A549 (cell line): Measurements from ENCODE around the gene KIAA0040. TPM values are rescaled to one million over a fixed set of nuclear protein-coding genes. Genes with fewer than 3 reads are reported as not detected.

Experiments
- ATAC-seq, 2 experiments: fragments of 200-7000 bp in 1 of 2; fragments of >200 bp in 1 of 2; cut with Nextera tagmentation in 1 of 2; cut with Tn5 transposase in 1 of 2; 3 replicates each; pipeline versions ENCODE4 v1.8.0 to v1.9.1; 2018 to 2020; ENCODE audit warnings: mild to moderate bottlenecking in 1 of 2, moderate library complexity in 1 of 2
- CTCF ChIA-PET: fragments of 300-600 bp; sonication (Branson Sonifier 250); formaldehyde crosslinking; extraction: SDS; loops from one replicate; lab custom pipeline; 2021; ENCODE audit warnings: antibody characterized with exemption, inconsistent platforms; lab: Yijun Ruan, JAX
- POLR2A ChIA-PET: fragments of 350-600 bp; formaldehyde crosslinking; extraction: SDS; loops from one replicate; lab custom pipeline; 2021; ENCODE audit warnings: antibody characterized with exemption, inconsistent platforms; lab: Yijun Ruan, JAX
- DNase-seq, 2 experiments: peaks; one replicate each; pipeline versions ENCODE4 v3.0.0 to v3.0.0-alpha.2; 2011 to 2016; ENCODE audit warnings: low read depth in 1 of 2, low spot score in 1 of 2
- FAIRE-seq: peaks from 2 replicates; lab custom pipeline; 2011; peaks lifted over from hg19 to GRCh38; lab: Jason Lieb, UNC
- H3K27ac ChIP-seq, 2 experiments: fragments of >200 bp; sonication (Bioruptor Twin); formaldehyde crosslinking; 3 replicates each; pipeline ENCODE4 v1.5.1; 2016 to 2017
- H3K4me1 ChIP-seq: fragments of >200 bp; sonication (Bioruptor Twin); formaldehyde crosslinking; 3 replicates; pipeline ENCODE4 v1.6.1; 2016
- H3K4me2 ChIP-seq: fragments of >200 bp; sonication (Bioruptor Twin); formaldehyde crosslinking; 3 replicates; pipeline ENCODE4 v1.6.1; 2016
- H3K4me3 ChIP-seq: fragments of >200 bp; sonication (Bioruptor Twin); formaldehyde crosslinking; 3 replicates; pipeline ENCODE4 v1.5.1; 2016
- H3K9me3 ChIP-seq: fragments of >200 bp; sonication (Bioruptor Twin); formaldehyde crosslinking; 3 replicates; pipeline ENCODE4 v1.6.1; 2016
- BHLHE40 ChIP-seq: IDR thresholded peaks from 2 replicates; pipeline ENCODE4 v1.6.1; 2012; ENCODE audit warnings: low read depth, low read length, inconsistent platforms
- CBX8 ChIP-seq: fragments of 200-600 bp; sonication (generic); IDR thresholded peaks from 2 replicates; pipeline ENCODE4 v1.6.1; 2016
- CHD4 ChIP-seq: fragments of 200-600 bp; sonication (generic); IDR thresholded peaks from 2 replicates; pipeline ENCODE4 v1.6.1; 2016; ENCODE audit warnings: antibody characterized with exemption, mild to moderate bottlenecking, borderline replicate concordance
- CTCF ChIP-seq: fragments of >200 bp; sonication (Bioruptor Twin); formaldehyde crosslinking; IDR thresholded peaks from 3 replicates; pipeline ENCODE4 v1.5.1; 2016
- ESRRA ChIP-seq: fragments of 150-350 bp; IDR thresholded peaks from 2 replicates; pipeline ENCODE4 v1.6.1; 2014; ENCODE audit warnings: mild to moderate bottlenecking, low read length, borderline replicate concordance
- FOSL2 ChIP-seq, 2 experiments: fragments of 450-650 bp in 1 of 2; fragments of >200 bp in 1 of 2; sonication (Bioruptor Twin) in 1 of 2; formaldehyde crosslinking; IDR thresholded peaks; 2 replicates each; pipeline versions ENCODE4 v1.5.0 to v1.6.1; 2016 to 2020; ENCODE audit warnings: mild to moderate bottlenecking in 1 of 2, moderate library complexity in 1 of 2
- HOXA7 ChIP-seq: fragments of 250-450 bp; sonication (Bioruptor Pico); IDR thresholded peaks from 2 replicates; pipeline ENCODE4 v1.5.0; 2020; ENCODE audit warnings: mild to moderate bottlenecking, moderate library complexity
- HOXB13 ChIP-seq: fragments of 250-450 bp; sonication (Bioruptor Pico); IDR thresholded peaks from 2 replicates; pipeline ENCODE4 v1.5.0; 2020; ENCODE audit warnings: low read depth, mild to moderate bottlenecking, moderate library complexity
- JUNB ChIP-seq: fragments of >200 bp; sonication (Bioruptor Twin); formaldehyde crosslinking; IDR thresholded peaks from 2 replicates; pipeline ENCODE4 v1.6.1; 2016
- MAFK ChIP-seq: fragments of 450-650 bp; IDR thresholded peaks from 2 replicates; pipeline ENCODE4 v1.6.1; 2014; ENCODE audit not compliant: partially characterized antibody
- MAZ ChIP-seq: fragments of 150-350 bp; IDR thresholded peaks from 2 replicates; pipeline ENCODE4 v1.6.1; 2014; ENCODE audit warnings: antibody characterized with exemption, low read depth, low read length, borderline replicate concordance
- PHF8 ChIP-seq: fragments of 200-600 bp; sonication (generic); IDR thresholded peaks from 2 replicates; pipeline ENCODE4 v1.6.1; 2016; ENCODE audit warnings: low read depth, mild to moderate bottlenecking, antibody characterized with exemption, moderate library complexity, borderline replicate concordance
- POLR2A ChIP-seq: IDR thresholded peaks from 2 replicates; pipeline ENCODE4 v1.6.1; 2012; ENCODE audit warnings: mild to moderate bottlenecking, low read length
- RCOR1 ChIP-seq: fragments of 150-350 bp; IDR thresholded peaks from 2 replicates; pipeline ENCODE4 v1.6.1; 2014; ENCODE audit warnings: antibody characterized with exemption, low read length, low read depth
- REST ChIP-seq: fragments of 200-600 bp; sonication (generic); IDR thresholded peaks from 2 replicates; pipeline ENCODE4 v1.6.1; 2016; ENCODE audit warnings: antibody characterized with exemption, mild to moderate bottlenecking, moderate library complexity
- RNF2 ChIP-seq: fragments of 200-600 bp; sonication (generic); IDR thresholded peaks from 2 replicates; pipeline ENCODE4 v1.6.1; 2016; ENCODE audit warnings: low read depth, mild to moderate bottlenecking, antibody characterized with exemption, moderate library complexity, borderline replicate concordance
- SREBF2 ChIP-seq: fragments of 450-650 bp; IDR thresholded peaks from 2 replicates; pipeline ENCODE4 v1.6.1; 2014; ENCODE audit warnings: mild to moderate bottlenecking, moderate library complexity
- TP53 ChIP-seq: fragments of 250-450 bp; sonication (Bioruptor Pico); IDR thresholded peaks from 2 replicates; pipeline ENCODE4 v1.5.0; 2021; ENCODE audit warnings: mild to moderate bottlenecking, moderate library complexity
- ZFP36 ChIP-seq: fragments of 450-650 bp; IDR thresholded peaks from 2 replicates; pipeline ENCODE4 v1.6.1; 2014; ENCODE audit warnings: borderline replicate concordance; ENCODE audit not compliant: partially characterized antibody
- ZNF302 ChIP-seq: fragments of 250-450 bp; sonication (Bioruptor Pico); IDR thresholded peaks from 2 replicates; pipeline ENCODE4 v1.9.0; 2021; ENCODE audit warnings: inconsistent platforms, mild to moderate bottlenecking, moderate library complexity
- ZSCAN20 ChIP-seq: fragments of 250-450 bp; sonication (Bioruptor Pico); IDR thresholded peaks from 2 replicates; pipeline ENCODE4 v1.8.0; 2022; ENCODE audit warnings: mild to moderate bottlenecking, moderate library complexity
- WGBS: methylation state at CpG from one replicate; pipeline ENCODE4 v1.1.6; 2017; ENCODE audit errors: missing lambda C conversion rate; 5-methylcytosine and 5-hydroxymethylcytosine counted together
- polyA plus RNA-seq, 4 experiments: library from polyadenylated mRNA; depleted of rRNA in 3 of 4; stranded (reverse); fragments of >200 nt; fragmentation: RNase III in 1 of 4; extraction: RNeasy Plus Mini Kit Qiagen cat#74134 plus additional on column Dnase treatment in 1 of 4; gene quantifications; 2 replicates in 3 of 4; 3 replicates in 1 of 4; pipeline ENCODE4 v1.2.3, GENCODE V29; 2011 to 2017
- TF ChIP-seq, protein P1 (sequence below): IDR thresholded peaks from 2 replicates; pipeline ENCODE4 v1.6.1; 2012
- TF ChIP-seq, protein P2 (sequence below): IDR thresholded peaks from 2 replicates; pipeline ENCODE4 v1.6.1; 2012
- TF ChIP-seq, protein P3 (sequence below): fragments of >200 bp; sonication (Bioruptor Twin); formaldehyde crosslinking; IDR thresholded peaks from 2 replicates; pipeline ENCODE4 v1.6.1; 2016
- TF ChIP-seq, protein P4 (sequence below): fragments of 450-650 bp; IDR thresholded peaks from 2 replicates; pipeline ENCODE4 v1.6.1; 2014; ENCODE audit warnings: antibody characterized with exemption

KIAA0040 gene
- polyA plus RNA-seq, 2 of the 4 experiments (the other 2 are of a cell fraction) = 0.21 to 1.1 TPM

- Histone ChIP-seq H3K4me2 (no peak overlapping the region), H3K27ac (no peak overlapping the region), H3K4me3 (no peak overlapping the region), H3K4me1 (no peaks in the 10 kb centered on the region)
- ATAC-seq (no peak), FAIRE-seq (no peak), DNase-seq (no peak)
- 45% methylated on average over 7 of the region's 9 CpGs for WGBS
- no peak for TF ChIP-seq TP53 (CRISPR knock-in tag)
- TF ChIP-seq RCOR1 = no peak
- TF ChIP-seq BHLHE40 = no peak
- TF ChIP-seq, all 56 proteins: peak for 0
- ChIA-PET POLR2A (no interaction called here), CTCF (interaction anchor here (1.1 to 2.6 kb wide), 3 partner anchors 23 to 99 kb away, joined by 5 to 18 read pairs (median 6); no protein-coding TSS in a partner anchor)
- no peaks in the 10 kb centered on the region for H3K9me3 ChIP-seq
Measured at GRCh38 chr1:175128523-175128922, 64.1 kb downstream of the KIAA0040 start.

- ChIA-PET POLR2A (no interaction called here), CTCF (interaction anchor here (0.9 to 2.9 kb wide), 4 partner anchors 17 to 98 kb away, joined by 3 to 20 read pairs (median 12); no protein-coding TSS in a partner anchor)
- DNase-seq (no peak), ATAC-seq (no peak; a peak in 1 of 6 replicates), FAIRE-seq (no peak)
- 57% methylated on average over 4 of the region's 6 CpGs for WGBS
- TF ChIP-seq, protein P1, sequence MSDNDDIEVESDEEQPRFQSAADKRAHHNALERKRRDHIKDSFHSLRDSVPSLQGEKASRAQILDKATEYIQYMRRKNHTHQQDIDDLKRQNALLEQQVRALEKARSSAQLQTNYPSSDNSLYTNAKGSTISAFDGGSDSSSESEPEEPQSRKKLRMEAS = no peak
- TF ChIP-seq, protein P2, sequence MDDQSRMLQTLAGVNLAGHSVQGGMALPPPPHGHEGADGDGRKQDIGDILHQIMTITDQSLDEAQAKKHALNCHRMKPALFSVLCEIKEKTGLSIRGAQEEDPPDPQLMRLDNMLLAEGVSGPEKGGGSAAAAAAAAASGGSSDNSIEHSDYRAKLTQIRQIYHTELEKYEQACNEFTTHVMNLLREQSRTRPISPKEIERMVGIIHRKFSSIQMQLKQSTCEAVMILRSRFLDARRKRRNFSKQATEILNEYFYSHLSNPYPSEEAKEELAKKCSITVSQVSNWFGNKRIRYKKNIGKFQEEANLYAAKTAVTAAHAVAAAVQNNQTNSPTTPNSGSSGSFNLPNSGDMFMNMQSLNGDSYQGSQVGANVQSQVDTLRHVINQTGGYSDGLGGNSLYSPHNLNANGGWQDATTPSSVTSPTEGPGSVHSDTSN = no peak
- TF ChIP-seq ZNF302 (CRISPR knock-in tag) (no peak), TP53 (CRISPR knock-in tag) (no peak)
- no peak overlapping the region for H3K4me2 ChIP-seq
- H3K27ac ChIP-seq = no peak overlapping the region
- no peaks in the 10 kb centered on the region for H3K9me3 ChIP-seq
- no peak overlapping the region for H3K4me3 ChIP-seq
- H3K4me1 ChIP-seq = no peaks in the 10 kb centered on the region
Measured at GRCh38 chr1:175127565-175127964, 65.0 kb downstream of the KIAA0040 start.

DNA sequence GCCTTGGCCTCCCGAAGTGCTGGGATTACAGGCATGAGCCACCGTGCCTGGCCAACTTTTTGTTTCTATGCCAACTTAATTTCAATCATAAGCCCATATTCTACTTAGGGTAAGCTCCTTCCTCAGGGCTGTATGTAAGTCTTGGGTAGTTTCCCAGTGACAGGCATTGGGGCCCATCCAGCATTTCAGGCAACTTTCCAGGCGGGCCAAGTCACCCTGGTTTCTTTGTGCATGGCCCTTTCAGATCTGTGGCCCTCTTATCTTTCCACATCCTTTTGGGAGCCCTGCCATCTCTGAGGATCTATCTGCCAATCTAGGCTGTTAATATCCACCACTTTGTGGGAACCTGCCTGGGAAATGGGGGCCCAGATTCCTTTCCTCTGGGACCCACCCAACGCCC is 66.2 kb downstream of the KIAA0040 start:
- DNase-seq (no peak), ATAC-seq (no peak), FAIRE-seq (no peak)
- Histone ChIP-seq H3K9me3 (no peaks in the 10 kb centered on the region), H3K27ac (no peak overlapping the region), H3K4me1 (no peaks in the 10 kb centered on the region), H3K4me2 (no peak overlapping the region), H3K4me3 (no peak overlapping the region)
- CTCF ChIA-PET = interaction anchor here (1.5 to 2.9 kb wide), 3 partner anchors 18 to 97 kb away, joined by 3 to 20 read pairs (median 18); no protein-coding TSS in a partner anchor
- TF ChIP-seq REST = no peak
- TF ChIP-seq HOXA7 = no peak
- no peak for TF ChIP-seq JUNB
- no peak for TF ChIP-seq CHD4
- TF ChIP-seq, protein P3, sequence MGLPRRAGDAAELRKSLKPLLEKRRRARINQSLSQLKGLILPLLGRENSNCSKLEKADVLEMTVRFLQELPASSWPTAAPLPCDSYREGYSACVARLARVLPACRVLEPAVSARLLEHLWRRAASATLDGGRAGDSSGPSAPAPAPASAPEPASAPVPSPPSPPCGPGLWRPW = no peak
- TF ChIP-seq SREBF2 = no peak
- no peak for TF ChIP-seq HOXB13 (CRISPR knock-in tag)
- no peak for TF ChIP-seq RNF2
- no peak for TF ChIP-seq ZSCAN20 (CRISPR knock-in tag)
- TF ChIP-seq ESRRA = no peak
- no peak for TF ChIP-seq MAZ
- TF ChIP-seq POLR2A = no peak
- TF ChIP-seq CBX8 = no peak
- no peak for TF ChIP-seq MAFK
- no peak for TF ChIP-seq PHF8
- TF ChIP-seq ZFP36 = no peak
- TF ChIP-seq CTCF = no peak
- no peak for TF ChIP-seq FOSL2 (IDR thresholded peaks at IDR 0.05)
- no peak for TF ChIP-seq FOSL2 (CRISPR knock-in tag; IDR thresholded peaks at IDR 0.05)
- TF ChIP-seq BHLHE40 = no peak
- TF ChIP-seq, protein P4, sequence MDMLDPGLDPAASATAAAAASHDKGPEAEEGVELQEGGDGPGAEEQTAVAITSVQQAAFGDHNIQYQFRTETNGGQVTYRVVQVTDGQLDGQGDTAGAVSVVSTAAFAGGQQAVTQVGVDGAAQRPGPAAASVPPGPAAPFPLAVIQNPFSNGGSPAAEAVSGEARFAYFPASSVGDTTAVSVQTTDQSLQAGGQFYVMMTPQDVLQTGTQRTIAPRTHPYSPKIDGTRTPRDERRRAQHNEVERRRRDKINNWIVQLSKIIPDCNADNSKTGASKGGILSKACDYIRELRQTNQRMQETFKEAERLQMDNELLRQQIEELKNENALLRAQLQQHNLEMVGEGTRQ = no peak
- POLR2A ChIA-PET = no interaction called here
- WGBS = 9% methylated on average over 4 of the region's 4 CpGs
